Vagina (tissue), 2 donors: ENCODE data around the gene STON2.

ENCODE experiments used
- CTCF ChIP-seq, 3 experiments: fragments of 450-650 bp in 2 of 3; fragments of 200-600 bp in 1 of 3; sonication (generic) in 1 of 3; IDR thresholded peaks; one replicate each; pipeline ENCODE4 v1.5.1; 2017 to 2019; ENCODE audit warnings: antibody characterized with exemption in 3 of 3, mild to moderate bottlenecking in 2 of 3, moderate library complexity in 2 of 3
- POLR2A ChIP-seq, 2 donors: fragments of 450-650 bp; IDR thresholded peaks; one replicate each; pipeline ENCODE4 v1.6.1; 2017; ENCODE audit warnings: antibody characterized with exemption in 2 of 2, mild to moderate bottlenecking in 2 of 2, moderate library complexity in 2 of 2
- POLR2AphosphoS5 ChIP-seq, 2 donors: sonication (generic); formaldehyde crosslinking; IDR thresholded peaks; one replicate each; pipeline ENCODE4 v1.9.0; 2017; ENCODE audit warnings: antibody characterized with exemption in 2 of 2, mild to moderate bottlenecking in 2 of 2, low read depth in 1 of 2; ENCODE audit not compliant: insufficient read depth in 1 of 2

- peak in 1 of 2 donors; percentile 79 for TF ChIP-seq POLR2AphosphoS5 (IDR thresholded peaks at IDR 0.05; ENCODE audit: insufficient read depth in 1 of 2, low read depth in 1 of 2)
- no peak for TF ChIP-seq CTCF (IDR thresholded peaks at IDR 0.05)
- TF ChIP-seq POLR2A (IDR thresholded peaks at IDR 0.05) = no peak
These were observed 70.3 kb downstream of the STON2 start for GRCh38 chr14:81329640-81330381.
